CD4-positive, alpha-beta T cell (primary cell): ENCODE measurements around the gene MED25. TPM values are rescaled to one million over a fixed set of nuclear protein-coding genes. Genes with fewer than 3 reads are reported as not detected.
A peak's percentile ranks its signal among the peaks of the same experiment; 100 is the strongest.

Experiments
- ATAC-seq: fragments of 200-7000 bp; cut with Tn5 transposase; one replicate; pipeline ENCODE4 v1.10.0; 2022; ENCODE audit warnings: mild to moderate bottlenecking; ENCODE audit not compliant: poor library complexity
- CTCF ChIA-PET: fragments of 350-600 bp; sonication (Branson Sonifier 250); formaldehyde crosslinking; loops from one replicate; lab custom pipeline; 2021; ENCODE audit warnings: antibody characterized with exemption, inconsistent platforms; lab: Charles Lee
- POLR2A ChIA-PET: fragments of 350-600 bp; sonication (Branson Sonifier 250); formaldehyde crosslinking; loops from one replicate; lab custom pipeline; 2021; ENCODE audit warnings: antibody characterized with exemption, inconsistent platforms; lab: Charles Lee
- DNase-seq, 14 experiments: peaks; one replicate each; pipeline ENCODE4 v3.0.0-alpha.2; 2013 to 2020; ENCODE audit warnings: mixed read lengths in 2 of 14
- H3K27ac ChIP-seq, 2 donors: one replicate each; pipeline versions ENCODE4 v1.5.1 to v1.7.0; 2013; ENCODE audit warnings: low read length in 2 of 2, low read depth in 1 of 2, mild to moderate bottlenecking in 1 of 2
- H3K27me3 ChIP-seq, 2 experiments: 1 replicate in 1 of 2; 2 replicates in 1 of 2; pipeline versions ENCODE4 v1.6.1 to v1.7.0; 2013; ENCODE audit warnings: low read length in 2 of 2, control low read depth in 1 of 2, mild to moderate bottlenecking in 1 of 2, moderate library complexity in 1 of 2; ENCODE audit not compliant: insufficient read depth in 2 of 2, control insufficient read depth in 1 of 2
- H3K36me3 ChIP-seq: one replicate; pipeline ENCODE4 v1.6.1; 2013; ENCODE audit warnings: low read length, control low read depth; ENCODE audit not compliant: insufficient read depth
- H3K4me1 ChIP-seq: one replicate; pipeline ENCODE4 v1.6.1; 2013; ENCODE audit warnings: low read length, control low read depth; ENCODE audit not compliant: insufficient read depth
- H3K4me3 ChIP-seq: one replicate; pipeline ENCODE4 v1.5.1; 2013; ENCODE audit warnings: mild to moderate bottlenecking, low read length, moderate library complexity
- H3K9me3 ChIP-seq, 2 experiments: 1 replicate in 1 of 2; 2 replicates in 1 of 2; pipeline versions ENCODE4 v1.6.1 to v1.7.0; 2013; ENCODE audit warnings: low read length in 2 of 2, mild to moderate bottlenecking in 2 of 2, control low read depth in 1 of 2, moderate library complexity in 1 of 2; ENCODE audit not compliant: control insufficient read depth in 1 of 2, insufficient read depth in 1 of 2
- H3K27ac Mint-ChIP-seq: one replicate; pipeline ENCODE4 v1.8.0; 2020; ENCODE audit warnings: mixed read lengths
- H3K27me3 Mint-ChIP-seq: one replicate; pipeline ENCODE4 v1.8.0; 2021; ENCODE audit warnings: mixed read lengths
- H3K36me3 Mint-ChIP-seq: one replicate; pipeline ENCODE4 v1.8.0; 2021; ENCODE audit warnings: low read depth, mixed read lengths
- H3K4me1 Mint-ChIP-seq: one replicate; pipeline ENCODE4 v1.8.0; 2021; ENCODE audit warnings: low read depth, mixed read lengths
- H3K4me3 Mint-ChIP-seq: one replicate; pipeline ENCODE4 v1.8.0; 2020; ENCODE audit warnings: mild to moderate bottlenecking, mixed read lengths
- H3K9me3 Mint-ChIP-seq: one replicate; pipeline ENCODE4 v1.8.0; 2020; ENCODE audit warnings: mixed read lengths
- intact Hi-C, 2 experiments: fragments of 100-400 bp; cut with DNase I in 1 of 2; cut with micrococcal nuclease in 1 of 2; formaldehyde crosslinking; loops; one replicate each; pipeline versions ENCODE4 v1.15.1 to v1.9.0; 2023 to 2025; cut with DNase I, micrococcal nuclease
- total RNA-seq, 174 experiments: library from RNA in 2 of 174; stranded (reverse) in 2 of 174; gene quantifications; one replicate each; pipeline ENCODE4 v1.2.3 and lab custom pipeline; 2021 to 2026
- TF ChIP-seq, protein P1 (sequence below): fragments of 200-600 bp; IDR thresholded peaks from one replicate; pipeline ENCODE4 v1.8.0; 2022; ENCODE audit warnings: antibody characterized with exemption, mild to moderate bottlenecking

MED25 gene
- total RNA-seq, 2 experiments from 2014 or later: 67.2 to 67.8 TPM

DNA sequence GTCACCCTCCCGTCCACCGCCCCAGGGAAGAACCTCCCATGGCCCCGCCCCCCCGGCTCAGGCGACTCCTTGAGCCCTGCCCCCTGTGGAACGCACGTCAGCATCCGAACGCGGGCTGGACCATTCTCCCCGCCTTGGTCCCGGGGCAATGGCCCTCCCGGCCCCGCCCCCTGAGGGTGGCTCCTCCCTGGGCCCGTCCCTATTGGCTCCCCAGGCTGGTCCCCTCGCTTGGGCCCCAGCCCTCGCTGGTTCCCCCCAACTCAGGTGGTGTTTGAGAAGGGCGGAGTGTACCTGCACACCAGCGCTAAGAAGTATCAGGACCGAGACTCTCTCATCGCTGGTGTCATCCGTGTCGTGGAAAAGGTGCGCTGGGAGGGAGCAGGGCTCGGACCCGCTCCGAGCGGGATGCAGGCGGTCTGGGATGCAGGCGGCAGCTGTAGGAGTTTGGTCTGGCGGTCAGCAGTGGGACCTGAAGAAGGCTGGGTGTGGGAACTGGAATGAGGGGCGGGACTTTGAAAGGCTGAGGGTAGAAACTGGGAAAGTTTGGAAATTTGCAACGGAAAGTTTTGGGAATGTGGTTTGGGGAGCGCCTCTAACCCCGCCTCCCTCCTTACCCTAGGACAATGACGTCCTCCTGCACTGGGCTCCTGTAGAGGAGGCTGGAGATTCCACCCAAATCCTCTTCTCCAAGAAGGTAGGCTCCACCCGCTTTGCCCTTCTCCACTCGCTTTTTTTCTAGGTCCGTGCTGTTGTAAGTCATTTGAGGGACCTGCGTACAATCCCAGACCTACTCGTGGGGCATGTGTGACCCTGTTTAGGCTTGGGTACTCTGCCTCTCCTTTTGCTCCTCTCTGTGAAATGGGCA, 60.0 kb downstream of the MED25 start:
- Histone ChIP-seq H3K36me3 (peaks cover 45% of the 10 kb centered on the region), H3K4me1 (peaks cover 32% of the 10 kb centered on the region), H3K27me3 (no peaks in the 10 kb centered on the region), H3K4me3 (peak overlapping the region; percentile 88), H3K9me3 (peaks cover 0 to 3% of the 10 kb centered on the region in 2 experiments), H3K27ac (peak overlapping the region; percentile 98 to 100)
- Mint-ChIP-seq H3K9me3 (no peaks in the 10 kb centered on the region), H3K27me3 (no peaks in the 10 kb centered on the region), H3K4me3 (no peak overlapping the region), H3K27ac (no peak overlapping the region), H3K36me3 (peaks cover 37% of the 10 kb centered on the region), H3K4me1 (peaks cover 18% of the 10 kb centered on the region)
- TF ChIP-seq, protein P1, sequence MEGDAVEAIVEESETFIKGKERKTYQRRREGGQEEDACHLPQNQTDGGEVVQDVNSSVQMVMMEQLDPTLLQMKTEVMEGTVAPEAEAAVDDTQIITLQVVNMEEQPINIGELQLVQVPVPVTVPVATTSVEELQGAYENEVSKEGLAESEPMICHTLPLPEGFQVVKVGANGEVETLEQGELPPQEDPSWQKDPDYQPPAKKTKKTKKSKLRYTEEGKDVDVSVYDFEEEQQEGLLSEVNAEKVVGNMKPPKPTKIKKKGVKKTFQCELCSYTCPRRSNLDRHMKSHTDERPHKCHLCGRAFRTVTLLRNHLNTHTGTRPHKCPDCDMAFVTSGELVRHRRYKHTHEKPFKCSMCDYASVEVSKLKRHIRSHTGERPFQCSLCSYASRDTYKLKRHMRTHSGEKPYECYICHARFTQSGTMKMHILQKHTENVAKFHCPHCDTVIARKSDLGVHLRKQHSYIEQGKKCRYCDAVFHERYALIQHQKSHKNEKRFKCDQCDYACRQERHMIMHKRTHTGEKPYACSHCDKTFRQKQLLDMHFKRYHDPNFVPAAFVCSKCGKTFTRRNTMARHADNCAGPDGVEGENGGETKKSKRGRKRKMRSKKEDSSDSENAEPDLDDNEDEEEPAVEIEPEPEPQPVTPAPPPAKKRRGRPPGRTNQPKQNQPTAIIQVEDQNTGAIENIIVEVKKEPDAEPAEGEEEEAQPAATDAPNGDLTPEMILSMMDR: no peak
- CTCF ChIA-PET: interaction anchor here (0.6 to 2.0 kb wide), 3 partner anchors 12 to 160 kb away, joined by 3 to 8 read pairs (median 3); no protein-coding TSS in a partner anchor
- intact Hi-C loops: loop anchor here (1.0 to 10.0 kb wide), 8 partner anchors 11 to 1243 kb away; partner anchors contain the start of genes FUZ (in 2 of the 2), AP2A1 (in 1 of the 2), ATF5 (in 1 of the 2) and DBP (in 1 of the 2)
- ATAC-seq (peak; percentile 59), DNase-seq (peak; percentile 97 to 99 (median 97))
- POLR2A ChIA-PET: interaction anchor here (0.7 to 3.7 kb wide), 19 partner anchors 11 to 885 kb away, joined by 3 to 63 read pairs (median 9); partner anchors contain the start of genes AP2A1, ATF5, FUZ and GYS1

DNA sequence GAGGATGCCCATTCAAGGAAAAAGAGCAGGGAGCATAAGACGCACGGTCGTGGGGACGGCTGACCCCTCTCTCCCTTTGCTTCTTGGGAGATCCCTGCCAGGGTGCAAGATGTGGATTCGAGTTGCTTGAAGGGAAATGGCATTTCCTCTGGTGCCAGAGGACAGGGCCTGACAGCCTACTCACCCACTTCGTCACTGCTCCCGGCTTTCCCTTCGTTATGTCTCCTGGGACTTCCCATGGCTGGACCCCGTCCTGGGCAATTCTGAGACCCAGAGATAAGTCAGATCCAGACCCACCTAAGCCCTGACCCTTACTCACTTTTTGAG, 60.6 kb downstream of the MED25 start:
- H3K4me1 Mint-ChIP-seq: peaks cover 18% of the 10 kb centered on the region
- no peaks in the 10 kb centered on the region for H3K9me3 Mint-ChIP-seq
- H3K36me3 Mint-ChIP-seq: peaks cover 43% of the 10 kb centered on the region
- H3K27ac Mint-ChIP-seq: no peak overlapping the region
- DNase-seq (no peak), ATAC-seq (no peak)
- CTCF ChIA-PET: no interaction called here
- TF ChIP-seq, protein P1: no peak
- no peak overlapping the region for H3K4me3 Mint-ChIP-seq
- no peaks in the 10 kb centered on the region for H3K27me3 Mint-ChIP-seq
- H3K9me3 ChIP-seq: peaks cover 0 to 3% of the 10 kb centered on the region in 2 experiments
- peak overlapping the region; percentile 98 to 100 for H3K27ac ChIP-seq
- peaks cover 32% of the 10 kb centered on the region for H3K4me1 ChIP-seq
- intact Hi-C loops: loop anchor here (1.0 to 10.0 kb wide), 5 partner anchors 12 to 1244 kb away; partner anchors contain the start of genes AP2A1 (in 1 of the 2), ATF5 (in 1 of the 2), DBP (in 1 of the 2) and NUP62 (in 1 of the 2)
- H3K4me3 ChIP-seq: peak overlapping the region; percentile 88
- H3K36me3 ChIP-seq: peaks cover 51% of the 10 kb centered on the region
- no peaks in the 10 kb centered on the region for H3K27me3 ChIP-seq
- POLR2A ChIA-PET: interaction anchor here (3.1 to 3.7 kb wide), 2 partner anchors 19 to 50 kb away, joined by 15 to 41 read pairs; partner anchors contain the start of genes ATF5, IL4I1 and NUP62

DNA sequence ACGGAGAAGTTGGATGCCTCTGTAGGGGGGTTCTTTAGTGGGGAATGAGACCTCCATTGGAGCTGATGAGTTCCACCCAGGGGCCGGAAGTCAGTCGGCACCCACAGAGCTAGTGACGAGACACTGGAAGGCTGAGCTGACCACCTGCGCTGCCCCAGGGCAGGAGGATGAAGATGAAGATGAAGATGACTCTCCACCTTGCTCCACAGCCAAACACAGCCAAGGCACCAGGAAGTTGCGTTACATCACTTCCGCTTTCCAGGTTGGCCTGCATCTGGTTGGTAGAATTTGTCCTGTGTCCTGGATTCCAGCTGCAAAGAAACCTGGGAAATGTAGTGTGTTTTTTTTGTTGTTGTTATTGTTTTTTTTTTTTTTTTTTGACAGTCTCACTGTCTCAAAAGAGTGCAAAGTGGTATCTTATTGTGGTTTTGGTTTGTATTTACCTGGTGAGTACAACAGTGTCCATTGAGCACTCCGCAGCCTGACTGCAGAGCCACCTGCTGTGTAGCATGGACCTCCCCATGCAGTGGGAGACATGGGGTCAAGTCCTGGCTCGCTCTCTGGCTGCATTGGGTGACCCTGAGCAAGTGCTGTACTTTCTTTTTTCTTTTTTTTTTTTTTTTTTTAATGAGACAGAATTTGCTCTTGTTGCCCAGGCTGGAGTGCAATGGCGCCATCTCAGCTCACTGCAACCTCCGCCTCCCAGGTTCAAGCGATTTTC, 61.3 kb downstream of the MED25 start:
- Histone ChIP-seq H3K9me3 (peaks cover 0 to 3% of the 10 kb centered on the region in 2 experiments), H3K27ac (no peak overlapping the region), H3K4me1 (peaks cover 32% of the 10 kb centered on the region), H3K27me3 (no peaks in the 10 kb centered on the region), H3K36me3 (peaks cover 58% of the 10 kb centered on the region), H3K4me3 (no peak overlapping the region)
- ChIA-PET POLR2A (interaction anchor here (3.7 kb wide), 1 partner anchor 50 kb away, joined by 41 read pairs; the partner anchor contains the start of genes ATF5 and NUP62), CTCF (no interaction called here)
- H3K27ac Mint-ChIP-seq: no peak overlapping the region
- H3K4me3 Mint-ChIP-seq: no peak overlapping the region
- ATAC-seq (no peak), DNase-seq (peak in 2 of 14 experiments; percentile 23 to 40)
- H3K4me1 Mint-ChIP-seq: peaks cover 18% of the 10 kb centered on the region
- TF ChIP-seq, protein P1: no peak
- H3K9me3 Mint-ChIP-seq: no peaks in the 10 kb centered on the region
- peaks cover 47% of the 10 kb centered on the region for H3K36me3 Mint-ChIP-seq
- intact Hi-C loops: loop anchor here (5.0 to 10.0 kb wide), 4 partner anchors 48 to 1245 kb away; partner anchors contain the start of genes AP2A1 (in 1 of the 2), ATF5 (in 1 of the 2), DBP (in 1 of the 2) and NUP62 (in 1 of the 2)
- no peaks in the 10 kb centered on the region for H3K27me3 Mint-ChIP-seq
